GM23338 (cell line): ENCODE measurements around the gene HBB. TPM values are rescaled to one million over a fixed set of nuclear protein-coding genes. Genes with fewer than 3 reads are reported as not detected.

Experiments
- ATAC-seq: fragments of 200-7000 bp; cut with Tn5 transposase; 3 replicates; pipeline ENCODE4 v1.9.1; 2020
- DNase-seq: peaks from one replicate; pipeline ENCODE4 v3.0.0-alpha.2; 2015; ENCODE audit warnings: low spot score
- H2AFZ ChIP-seq: fragments of 200-600 bp; sonication (generic); 2 replicates; pipeline ENCODE4 v1.8.0; 2016; ENCODE audit warnings: antibody characterized with exemption, mild to moderate bottlenecking, moderate library complexity
- H3F3A ChIP-seq: fragments of 200-600 bp; sonication (generic); replicated peaks from 2 replicates; pipeline ENCODE4 v1.8.0; 2017; ENCODE audit warnings: antibody characterized with exemption, mixed run types, low read depth
- H3K27ac ChIP-seq: fragments of 200-600 bp; sonication (generic); 2 replicates; pipeline ENCODE4 v1.6.1; 2016; ENCODE audit warnings: low read depth
- H3K27me3 ChIP-seq: fragments of 200-600 bp; sonication (generic); 2 replicates; pipeline ENCODE4 v1.8.0; 2016; ENCODE audit warnings: mild to moderate bottlenecking, mixed run types, moderate library complexity; ENCODE audit not compliant: insufficient read depth
- H3K36me3 ChIP-seq: fragments of 200-600 bp; sonication (generic); 2 replicates; pipeline ENCODE4 v1.8.0; 2016; ENCODE audit warnings: mild to moderate bottlenecking; ENCODE audit not compliant: insufficient read depth
- H3K4me1 ChIP-seq: fragments of 200-600 bp; sonication (generic); 2 replicates; pipeline ENCODE4 v1.8.0; 2016; ENCODE audit warnings: mild to moderate bottlenecking, moderate library complexity; ENCODE audit not compliant: insufficient read depth
- H3K4me2 ChIP-seq: fragments of 200-600 bp; sonication (generic); 2 replicates; pipeline ENCODE4 v1.7.1; 2017; ENCODE audit warnings: mixed run types
- H3K4me3 ChIP-seq: fragments of 200-600 bp; sonication (generic); 2 replicates; pipeline ENCODE4 v1.6.1; 2016; ENCODE audit warnings: mixed run types
- H3K79me2 ChIP-seq: fragments of 200-600 bp; sonication (generic); replicated peaks from 2 replicates; pipeline ENCODE4 v1.8.0; 2017; ENCODE audit warnings: mild to moderate bottlenecking; ENCODE audit not compliant: insufficient read depth
- H3K9me2 ChIP-seq: fragments of 200-600 bp; sonication (generic); 2 replicates; pipeline ENCODE4 v1.8.0; 2017; ENCODE audit not compliant: insufficient read depth
- H4K20me1 ChIP-seq: fragments of 200-600 bp; sonication (generic); replicated peaks from 2 replicates; pipeline ENCODE4 v1.8.0; 2017; ENCODE audit warnings: mild to moderate bottlenecking; ENCODE audit not compliant: insufficient read depth
- H3K27ac Mint-ChIP-seq: 2 replicates; pipeline ENCODE4 v1.8.0; 2020; ENCODE audit warnings: inconsistent platforms, mild to moderate bottlenecking, moderate library complexity, mixed read lengths
- H3K27me3 Mint-ChIP-seq: 3 replicates; pipeline ENCODE4 v1.8.0; 2022; ENCODE audit warnings: low read depth, mild to moderate bottlenecking, moderate library complexity, mixed read lengths, inconsistent platforms; ENCODE audit not compliant: insufficient read depth, poor library complexity
- H3K36me3 Mint-ChIP-seq: 3 replicates; pipeline ENCODE4 v1.8.0; 2021; ENCODE audit warnings: low read depth, mild to moderate bottlenecking, inconsistent platforms, moderate library complexity, mixed read lengths
- H3K4me1 Mint-ChIP-seq: 3 replicates; pipeline ENCODE4 v1.8.0; 2020; ENCODE audit warnings: mild to moderate bottlenecking, inconsistent platforms, mixed read lengths
- H3K4me3 Mint-ChIP-seq: 3 replicates; pipeline ENCODE4 v1.8.0; 2021; ENCODE audit warnings: moderate library complexity, mild to moderate bottlenecking, inconsistent platforms, mixed read lengths
- H3K9me3 Mint-ChIP-seq: 3 replicates; pipeline ENCODE4 v1.8.0; 2020; ENCODE audit warnings: moderate library complexity, mild to moderate bottlenecking, inconsistent platforms, mixed read lengths
- CREB1 ChIP-seq: fragments of 250-450 bp; sonication (Bioruptor Pico); IDR thresholded peaks from 2 replicates; pipeline ENCODE4 v1.5.0; 2020; ENCODE audit warnings: low read depth, mild to moderate bottlenecking, moderate library complexity
- EZH2 ChIP-seq: fragments of 200-600 bp; sonication (generic); IDR thresholded peaks from one replicate; pipeline ENCODE4 v1.8.0; 2017; ENCODE audit warnings: antibody characterized with exemption, mild to moderate bottlenecking, low read depth; ENCODE audit not compliant: unreplicated experiment
- EZH2phosphoT487 ChIP-seq: fragments of 200-600 bp; sonication (generic); IDR thresholded peaks from one replicate; pipeline ENCODE4 v1.8.1; 2018; ENCODE audit warnings: antibody characterized with exemption; ENCODE audit not compliant: unreplicated experiment
- JUNB ChIP-seq: IDR thresholded peaks from one replicate; pipeline ENCODE4 v1.6.1; 2016; ENCODE audit warnings: antibody characterized with exemption; ENCODE audit not compliant: unreplicated experiment
- POLR2AphosphoS5 ChIP-seq: IDR thresholded peaks from 2 replicates; pipeline ENCODE4 v1.6.1; 2016; ENCODE audit warnings: antibody characterized with exemption, low read depth
- REST ChIP-seq: IDR thresholded peaks from one replicate; pipeline ENCODE4 v1.6.1; 2018; ENCODE audit warnings: antibody characterized with exemption; ENCODE audit not compliant: unreplicated experiment
- ZNF114 ChIP-seq: fragments of 250-450 bp; sonication (Bioruptor Pico); IDR thresholded peaks from 2 replicates; pipeline ENCODE4 v1.5.0; 2020; ENCODE audit warnings: mild to moderate bottlenecking, moderate library complexity
- ZNF331 ChIP-seq: fragments of 250-450 bp; sonication (Bioruptor Pico); IDR thresholded peaks from 2 replicates; pipeline ENCODE4 v1.5.0; 2020; ENCODE audit warnings: low read depth, mild to moderate bottlenecking, moderate library complexity
- ZNF462 ChIP-seq: fragments of 250-450 bp; sonication (Bioruptor Pico); IDR thresholded peaks from 2 replicates; pipeline ENCODE4 v1.5.0; 2020; ENCODE audit warnings: mild to moderate bottlenecking, moderate library complexity
- polyA plus RNA-seq: library from polyadenylated mRNA; unstranded; fragments of >200 nt; fragmentation: Nextera tagmentation; extraction: Ambion mirVana; gene quantifications from 2 replicates; pipeline ENCODE4 v1.2.1, GENCODE V29; 2016
- total RNA-seq: library from RNA; depleted of rRNA; stranded (reverse); fragments of >200 nt; shearing (Covaris generic); gene quantifications from 2 replicates; pipeline ENCODE4 v1.2.3, GENCODE V29; 2014
- TF ChIP-seq, protein P1 (sequence below): IDR thresholded peaks from 2 replicates; pipeline ENCODE4 v1.6.1; 2016; ENCODE audit warnings: antibody characterized with exemption

Gene HBB
- total and polyA plus RNA-seq, 2 experiments from 2014 or later: not detected

DNA sequence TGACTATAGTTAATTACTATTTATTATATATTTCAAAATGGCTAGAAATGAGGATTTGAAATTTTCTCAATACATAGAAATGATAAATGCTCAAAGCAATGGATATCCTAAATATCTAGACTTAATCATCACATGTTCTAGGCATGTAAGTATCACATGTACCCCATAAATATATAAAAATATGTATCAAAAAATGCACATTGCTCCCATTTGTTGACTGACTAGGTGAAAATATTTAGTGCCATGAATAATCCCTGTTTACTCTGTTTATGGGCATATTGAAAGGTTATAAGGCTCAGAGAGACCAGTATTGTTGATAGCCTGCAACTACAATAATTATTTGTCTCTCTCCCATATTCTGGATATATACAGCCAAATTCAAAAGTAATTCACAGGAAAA lies 39.7 kb upstream of the HBB start:
- no peak overlapping the region for H3K27ac Mint-ChIP-seq
- Histone ChIP-seq H3K9me2 (no peaks in the 10 kb centered on the region), H3K4me2 (no peak overlapping the region), H4K20me1 (no peaks in the 10 kb centered on the region), H3K79me2 (no peaks in the 10 kb centered on the region), H2AFZ (no peak overlapping the region), H3K4me3 (no peak overlapping the region), H3K27me3 (no peaks in the 10 kb centered on the region), H3F3A (no peaks in the 10 kb centered on the region), H3K4me1 (no peaks in the 10 kb centered on the region), H3K27ac (no peak overlapping the region), H3K36me3 (no peaks in the 10 kb centered on the region)
- H3K27me3 Mint-ChIP-seq: peaks cover 2% of the 10 kb centered on the region
- no peaks in the 10 kb centered on the region for H3K36me3 Mint-ChIP-seq
- H3K4me1 Mint-ChIP-seq: peaks cover 5% of the 10 kb centered on the region; the same call in 2 of the 3 replicates
- H3K4me3 Mint-ChIP-seq: no peak overlapping the region
- DNase-seq (no peak), ATAC-seq (no peak)
- TF ChIP-seq EZH2phosphoT487 (no peak), POLR2AphosphoS5 (no peak)
- H3K9me3 Mint-ChIP-seq: peaks cover 4% of the 10 kb centered on the region; the same call in 2 of the 3 replicates

DNA sequence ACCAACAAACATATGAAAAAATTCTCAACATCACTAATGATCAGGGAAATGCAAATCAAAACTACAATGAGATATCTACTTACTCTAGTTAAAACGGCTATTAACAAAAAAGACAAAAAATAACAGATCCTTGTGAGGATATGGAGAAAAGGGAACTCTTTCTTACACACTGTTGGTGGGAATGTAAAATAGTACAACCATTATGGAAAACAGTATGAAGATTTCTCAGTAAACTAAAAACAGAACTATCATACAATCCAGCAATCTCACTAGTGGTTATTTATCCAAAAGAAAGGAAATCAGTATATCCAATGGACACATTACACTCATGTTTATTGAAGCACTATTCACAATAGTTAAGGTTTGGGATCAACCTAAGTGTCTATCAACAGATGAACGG lies 39.0 kb upstream of the HBB start:
- Mint-ChIP-seq H3K27me3 (peaks cover 2% of the 10 kb centered on the region), H3K4me3 (no peak overlapping the region), H3K4me1 (peaks cover 5% of the 10 kb centered on the region; the same call in 2 of the 3 replicates), H3K36me3 (no peaks in the 10 kb centered on the region), H3K9me3 (peaks cover 4% of the 10 kb centered on the region; the same call in 2 of the 3 replicates), H3K27ac (no peak overlapping the region)
- H3K4me2 ChIP-seq: no peak overlapping the region
- H3K4me1 ChIP-seq: no peaks in the 10 kb centered on the region
- H3K27me3 ChIP-seq: no peaks in the 10 kb centered on the region
- no peaks in the 10 kb centered on the region for H3K36me3 ChIP-seq
- no peak overlapping the region for H2AFZ ChIP-seq
- H3K9me2 ChIP-seq: no peaks in the 10 kb centered on the region
- H3K4me3 ChIP-seq: no peak overlapping the region
- no peak overlapping the region for H3K27ac ChIP-seq
- no peaks in the 10 kb centered on the region for H3K79me2 ChIP-seq
- no peaks in the 10 kb centered on the region for H4K20me1 ChIP-seq
- DNase-seq: no peak
- H3F3A ChIP-seq: no peaks in the 10 kb centered on the region
- no peak for ATAC-seq
- TF ChIP-seq REST (no peak), EZH2phosphoT487 (no peak), ZNF462 (CRISPR knock-in tag) (no peak), EZH2 (no peak), CREB1 (CRISPR knock-in tag) (no peak), ZNF331 (CRISPR knock-in tag) (no peak), JUNB (no peak), ZNF114 (CRISPR knock-in tag) (no peak)
- TF ChIP-seq, protein P1, sequence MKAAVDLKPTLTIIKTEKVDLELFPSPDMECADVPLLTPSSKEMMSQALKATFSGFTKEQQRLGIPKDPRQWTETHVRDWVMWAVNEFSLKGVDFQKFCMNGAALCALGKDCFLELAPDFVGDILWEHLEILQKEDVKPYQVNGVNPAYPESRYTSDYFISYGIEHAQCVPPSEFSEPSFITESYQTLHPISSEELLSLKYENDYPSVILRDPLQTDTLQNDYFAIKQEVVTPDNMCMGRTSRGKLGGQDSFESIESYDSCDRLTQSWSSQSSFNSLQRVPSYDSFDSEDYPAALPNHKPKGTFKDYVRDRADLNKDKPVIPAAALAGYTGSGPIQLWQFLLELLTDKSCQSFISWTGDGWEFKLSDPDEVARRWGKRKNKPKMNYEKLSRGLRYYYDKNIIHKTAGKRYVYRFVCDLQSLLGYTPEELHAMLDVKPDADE: no peak
